HEK293 (cell line): Measurements from ENCODE around the gene RHOJ.

Experiments
- CTCF ChIA-PET: fragments of 350-600 bp; formaldehyde crosslinking; extraction: SDS; loops from one replicate; lab custom pipeline; 2021; ENCODE audit warnings: antibody characterized with exemption; lab: Yijun Ruan, JAX
- POLR2A ChIA-PET: fragments of 300-600 bp; formaldehyde crosslinking; extraction: SDS; loops from one replicate; lab custom pipeline; 2020; ENCODE audit warnings: antibody characterized with exemption, inconsistent platforms; lab: Yijun Ruan, JAX
- H3K27ac ChIP-seq: fragments of 200-500 bp; sonication (Bioruptor generic); 2 replicates; pipeline ENCODE4 v1.5.1; 2014; ENCODE audit warnings: low read depth, low read length, control low read depth, inconsistent platforms; ENCODE audit errors: extremely low read depth
- H3K36me3 ChIP-seq, 2 experiments: fragments of 200-500 bp in 1 of 2; sonication (Bioruptor generic) in 1 of 2; 1 replicate in 1 of 2; 2 replicates in 1 of 2; pipeline ENCODE4 v1.5.1; 2014 to 2017; ENCODE audit warnings: inconsistent platforms in 2 of 2, low read length in 2 of 2; ENCODE audit not compliant: control insufficient read depth in 2 of 2, insufficient read depth in 1 of 2
- H3K4me1 ChIP-seq: fragments of 200-500 bp; sonication (Bioruptor generic); 2 replicates; pipeline ENCODE4 v1.5.1; 2014; ENCODE audit warnings: mild to moderate bottlenecking, low read length, inconsistent platforms; ENCODE audit not compliant: control insufficient read depth, insufficient read depth
- H3K4me3 ChIP-seq: 2 replicates; pipeline ENCODE4 v1.5.1; 2011; ENCODE audit warnings: low read depth, mild to moderate bottlenecking, control low read depth, low read length, moderate library complexity
- H3K9me3 ChIP-seq: fragments of 200-500 bp; sonication (Bioruptor generic); 2 replicates; pipeline ENCODE4 v1.5.1; 2014; ENCODE audit warnings: low read depth, low read length, inconsistent platforms; ENCODE audit not compliant: control insufficient read depth, insufficient read depth
- HOXA7 ChIP-seq: sonication (generic); formaldehyde crosslinking; IDR thresholded peaks from 2 replicates; pipeline ENCODE4 v1.8.1; 2022; ENCODE audit warnings: missing genetic modification reagents, borderline replicate concordance
- IKZF3 ChIP-seq: fragments of 450-650 bp; IDR thresholded peaks from 2 replicates; pipeline ENCODE4 v1.5.0; 2018; ENCODE audit warnings: missing biosample characterization, mild to moderate bottlenecking, missing genetic modification characterization, moderate library complexity
- KLF1 ChIP-seq: fragments of 450-650 bp; formaldehyde crosslinking; IDR thresholded peaks from 2 replicates; pipeline ENCODE4 v1.5.1; 2016; ENCODE audit warnings: missing biosample characterization, missing genetic modification characterization
- MYNN ChIP-seq: fragments of 450-650 bp; formaldehyde crosslinking; IDR thresholded peaks from 2 replicates; pipeline ENCODE4 v1.5.1; 2016; ENCODE audit warnings: missing biosample characterization, missing genetic modification characterization, borderline replicate concordance
- SCRT1 ChIP-seq: fragments of 450-650 bp; formaldehyde crosslinking; IDR thresholded peaks from 2 replicates; pipeline ENCODE4 v1.5.1; 2016; ENCODE audit warnings: missing biosample characterization, missing genetic modification characterization, borderline replicate concordance
- SCRT2 ChIP-seq: fragments of 450-650 bp; formaldehyde crosslinking; IDR thresholded peaks from 2 replicates; pipeline ENCODE4 v1.5.1; 2016; ENCODE audit warnings: missing biosample characterization, missing genetic modification characterization
- TCF7L2 ChIP-seq: IDR thresholded peaks from 2 replicates; pipeline ENCODE4 v1.6.1; 2011; ENCODE audit warnings: low read depth, mild to moderate bottlenecking, inconsistent platforms, low read length, moderate library complexity, borderline replicate concordance
- ZFP41 ChIP-seq: fragments of 450-650 bp; formaldehyde crosslinking; IDR thresholded peaks from 2 replicates; pipeline ENCODE4 v1.5.1; 2016; ENCODE audit warnings: missing biosample characterization, missing genetic modification characterization, borderline replicate concordance
- ZNF10 ChIP-seq: fragments of 450-650 bp; formaldehyde crosslinking; IDR thresholded peaks from 2 replicates; pipeline ENCODE4 v1.5.1; 2017; ENCODE audit warnings: missing biosample characterization, missing genetic modification characterization
- ZNF114 ChIP-seq: fragments of 450-650 bp; formaldehyde crosslinking; IDR thresholded peaks from 2 replicates; pipeline ENCODE4 v1.5.0; 2017; ENCODE audit warnings: missing biosample characterization, missing genetic modification characterization
- ZNF140 ChIP-seq: fragments of 450-650 bp; formaldehyde crosslinking; IDR thresholded peaks from 2 replicates; pipeline ENCODE4 v1.5.1; 2016; ENCODE audit warnings: missing biosample characterization, missing genetic modification characterization
- ZNF155 ChIP-seq: fragments of 450-650 bp; formaldehyde crosslinking; IDR thresholded peaks from 2 replicates; pipeline ENCODE4 v1.5.1; 2016; ENCODE audit warnings: missing biosample characterization, missing genetic modification characterization
- ZNF157 ChIP-seq: fragments of 450-650 bp; formaldehyde crosslinking; IDR thresholded peaks from 2 replicates; pipeline ENCODE4 v1.5.1; 2016; ENCODE audit warnings: missing biosample characterization, missing genetic modification characterization
- ZNF280D ChIP-seq: fragments of 450-650 bp; formaldehyde crosslinking; IDR thresholded peaks from 2 replicates; pipeline ENCODE4 v1.5.1; 2016; ENCODE audit warnings: missing biosample characterization, missing genetic modification characterization
- ZNF335 ChIP-seq: fragments of 450-650 bp; formaldehyde crosslinking; conservative IDR thresholded peaks from 2 replicates; pipeline ENCODE4 v1.5.1; 2016; ENCODE audit warnings: missing biosample characterization, missing genetic modification characterization
- ZNF37A ChIP-seq: fragments of 450-650 bp; IDR thresholded peaks from 2 replicates; pipeline ENCODE4 v1.5.1; 2018; ENCODE audit warnings: missing biosample characterization, missing genetic modification characterization
- ZNF394 ChIP-seq: fragments of 450-650 bp; formaldehyde crosslinking; IDR thresholded peaks from 2 replicates; pipeline ENCODE4 v1.5.1; 2016; ENCODE audit warnings: missing biosample characterization, missing genetic modification characterization, mild to moderate bottlenecking, moderate library complexity, borderline replicate concordance
- ZNF501 ChIP-seq: fragments of 450-650 bp; formaldehyde crosslinking; IDR thresholded peaks from 2 replicates; pipeline ENCODE4 v1.5.1; 2016; ENCODE audit warnings: missing biosample characterization, missing genetic modification characterization
- ZNF558 ChIP-seq: fragments of 450-650 bp; formaldehyde crosslinking; IDR thresholded peaks from 2 replicates; pipeline ENCODE4 v1.5.1; 2016; ENCODE audit warnings: missing biosample characterization, missing genetic modification characterization
- ZNF645 ChIP-seq: fragments of 450-650 bp; formaldehyde crosslinking; IDR thresholded peaks from 2 replicates; pipeline ENCODE4; 2016; ENCODE audit warnings: missing biosample characterization, missing genetic modification characterization
- ZNF664 ChIP-seq: fragments of 450-650 bp; formaldehyde crosslinking; IDR thresholded peaks from 2 replicates; pipeline ENCODE4 v1.5.1; 2016; ENCODE audit warnings: missing biosample characterization, missing genetic modification characterization
- ZNF830 ChIP-seq: fragments of 450-650 bp; IDR thresholded peaks from 2 replicates; pipeline ENCODE4 v1.5.0; 2018; ENCODE audit warnings: missing biosample characterization, missing genetic modification characterization, low read depth, mild to moderate bottlenecking, moderate library complexity
- ZSCAN16 ChIP-seq: fragments of 450-650 bp; formaldehyde crosslinking; IDR thresholded peaks from 2 replicates; pipeline ENCODE4 v1.5.1; 2016; ENCODE audit warnings: missing biosample characterization, missing genetic modification characterization
- TF ChIP-seq, protein P1 (sequence below): fragments of 450-650 bp; formaldehyde crosslinking; optimal IDR thresholded peaks from 2 replicates; pipeline ENCODE3; 2016; ENCODE audit warnings: missing biosample characterization, mild to moderate bottlenecking, missing genetic modification characterization
- TF ChIP-seq, protein P2 (sequence below): fragments of 450-650 bp; formaldehyde crosslinking; IDR thresholded peaks from 2 replicates; pipeline ENCODE4 v1.5.1; 2016; ENCODE audit warnings: missing biosample characterization, missing genetic modification characterization, borderline replicate concordance

The RHOJ gene

DNA sequence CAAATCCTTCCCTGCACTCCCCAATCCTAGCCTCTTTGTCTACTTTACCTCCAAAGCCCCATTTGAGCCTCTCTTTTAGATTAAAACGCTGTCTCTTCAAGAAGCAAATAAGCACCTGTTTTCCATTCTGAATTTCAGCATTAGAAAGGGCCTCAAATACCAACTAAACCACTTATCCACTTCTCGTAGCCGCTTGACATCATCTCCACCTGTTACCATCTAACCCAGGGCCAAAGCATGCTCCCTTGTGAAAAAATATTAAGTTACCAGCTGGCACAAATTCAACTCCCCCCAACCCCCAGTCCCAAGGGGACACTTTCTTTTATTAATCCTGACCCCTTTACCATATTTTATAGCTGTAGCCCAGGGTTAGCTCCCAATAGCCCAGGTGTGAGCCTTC lies 71.4 kb downstream of the RHOJ start:
- peak; percentile 79 for TF ChIP-seq SCRT2
- TF ChIP-seq, protein P1, sequence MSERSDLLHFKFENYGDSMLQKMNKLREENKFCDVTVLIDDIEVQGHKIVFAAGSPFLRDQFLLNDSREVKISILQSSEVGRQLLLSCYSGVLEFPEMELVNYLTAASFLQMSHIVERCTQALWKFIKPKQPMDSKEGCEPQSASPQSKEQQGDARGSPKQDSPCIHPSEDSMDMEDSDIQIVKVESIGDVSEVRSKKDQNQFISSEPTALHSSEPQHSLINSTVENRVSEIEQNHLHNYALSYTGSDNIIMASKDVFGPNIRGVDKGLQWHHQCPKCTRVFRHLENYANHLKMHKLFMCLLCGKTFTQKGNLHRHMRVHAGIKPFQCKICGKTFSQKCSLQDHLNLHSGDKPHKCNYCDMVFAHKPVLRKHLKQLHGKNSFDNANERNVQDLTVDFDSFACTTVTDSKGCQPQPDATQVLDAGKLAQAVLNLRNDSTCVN, result no peak
- no peak overlapping the region for H3K27ac ChIP-seq
- ChIA-PET POLR2A (no interaction called here), CTCF (interaction anchor here (0.6 to 4.5 kb wide), 13 partner anchors 7 to 1382 kb away, joined by 3 to 29 read pairs (median 3); no protein-coding TSS in a partner anchor)
- H3K4me1 ChIP-seq, result no peaks in the 10 kb centered on the region
- H3K4me3 ChIP-seq, result no peak overlapping the region
- H3K36me3 ChIP-seq, result no peaks in the 10 kb centered on the region
- no peaks in the 10 kb centered on the region for H3K9me3 ChIP-seq

GRCh38 chr14:63276016-63276415 lies 71.8 kb downstream of the RHOJ start:
- Histone ChIP-seq H3K9me3 (no peaks in the 10 kb centered on the region), H3K4me1 (no peaks in the 10 kb centered on the region), H3K4me3 (no peak overlapping the region), H3K36me3 (no peaks in the 10 kb centered on the region), H3K27ac (no peak overlapping the region)
- POLR2A ChIA-PET, result no interaction called here
- TF ChIP-seq HOXA7 (CRISPR knock-in tag) (no peak), ZSCAN16 (tag by site-specific recombination) (no peak), SCRT1 (no peak), ZNF645 (tag by site-specific recombination) (no peak), ZNF394 (no peak), ZNF157 (tag by site-specific recombination) (no peak), ZFP41 (tag by site-specific recombination) (no peak), ZNF37A (tag by site-specific recombination) (no peak), ZNF830 (tag by site-specific recombination) (no peak), ZNF664 (tag by site-specific recombination) (no peak), ZNF558 (no peak)
- CTCF ChIA-PET, result interaction anchor here (0.6 to 4.5 kb wide), 15 partner anchors 8 to 1471 kb away, joined by 3 to 29 read pairs (median 3); no protein-coding TSS in a partner anchor

DNA sequence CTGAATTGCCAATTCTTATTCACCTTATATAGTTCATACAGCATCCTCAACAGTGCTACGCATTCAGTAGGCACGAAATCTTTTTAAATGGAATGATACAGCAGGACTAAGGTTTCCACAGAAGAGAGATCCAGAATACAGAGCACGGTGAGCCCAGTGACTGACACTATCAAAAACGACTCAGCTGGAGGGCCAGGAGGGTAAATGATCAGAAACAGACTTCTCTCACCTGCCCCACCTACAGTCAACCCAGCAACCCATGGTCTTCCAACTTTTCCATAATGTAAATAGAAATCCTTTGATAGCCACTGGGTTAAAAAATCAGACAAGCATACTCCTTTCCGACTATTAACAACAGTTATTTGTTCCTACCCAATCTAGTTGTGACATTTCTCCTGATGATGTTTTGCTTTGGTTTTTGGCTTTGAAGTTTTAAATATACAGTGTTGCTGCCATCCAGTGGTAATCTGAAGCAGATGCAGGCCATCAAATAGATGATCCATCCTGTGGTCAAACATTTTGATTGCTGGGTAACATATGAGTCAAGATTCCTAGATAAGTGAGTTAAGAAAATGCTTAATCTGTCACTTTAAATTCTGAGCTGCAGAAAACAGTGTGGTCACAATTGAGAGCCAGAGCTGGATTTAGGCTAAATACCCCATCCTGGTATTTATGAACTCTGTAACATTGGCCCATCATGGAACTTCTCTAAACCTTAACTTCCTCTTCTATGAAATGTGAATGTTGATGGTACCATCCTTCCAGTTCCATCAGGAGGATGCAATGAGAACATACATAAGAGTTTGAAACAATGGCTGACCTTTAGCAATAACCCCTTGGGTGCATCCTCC lies 72.5 kb downstream of the RHOJ start:
- Histone ChIP-seq H3K4me1 (no peaks in the 10 kb centered on the region), H3K9me3 (no peaks in the 10 kb centered on the region), H3K4me3 (no peak overlapping the region), H3K27ac (no peak overlapping the region), H3K36me3 (no peaks in the 10 kb centered on the region)
- POLR2A ChIA-PET, result no interaction called here
- CTCF ChIA-PET, result interaction anchor here (0.6 to 4.5 kb wide), 23 partner anchors 9 to 1472 kb away, joined by 3 to 29 read pairs (median 4); no protein-coding TSS in a partner anchor
- TF ChIP-seq MYNN (tag by site-specific recombination), result no peak
- TF ChIP-seq ZNF114 (tag by site-specific recombination), result no peak
- TF ChIP-seq, protein P2, sequence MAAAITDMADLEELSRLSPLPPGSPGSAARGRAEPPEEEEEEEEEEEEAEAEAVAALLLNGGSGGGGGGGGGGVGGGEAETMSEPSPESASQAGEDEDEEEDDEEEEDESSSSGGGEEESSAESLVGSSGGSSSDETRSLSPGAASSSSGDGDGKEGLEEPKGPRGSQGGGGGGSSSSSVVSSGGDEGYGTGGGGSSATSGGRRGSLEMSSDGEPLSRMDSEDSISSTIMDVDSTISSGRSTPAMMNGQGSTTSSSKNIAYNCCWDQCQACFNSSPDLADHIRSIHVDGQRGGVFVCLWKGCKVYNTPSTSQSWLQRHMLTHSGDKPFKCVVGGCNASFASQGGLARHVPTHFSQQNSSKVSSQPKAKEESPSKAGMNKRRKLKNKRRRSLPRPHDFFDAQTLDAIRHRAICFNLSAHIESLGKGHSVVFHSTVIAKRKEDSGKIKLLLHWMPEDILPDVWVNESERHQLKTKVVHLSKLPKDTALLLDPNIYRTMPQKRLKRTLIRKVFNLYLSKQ (tag by site-specific recombination), result no peak
- no peak for TF ChIP-seq ZNF140
- TF ChIP-seq TCF7L2, result peak; percentile 67; the same call in 1 of the 2 replicates
- no peak for TF ChIP-seq IKZF3 (tag by site-specific recombination)
- TF ChIP-seq ZNF501, result no peak
- TF ChIP-seq ZNF155 (tag by site-specific recombination), result no peak
- no peak for TF ChIP-seq ZNF280D
- TF ChIP-seq KLF1 (tag by site-specific recombination), result no peak
- TF ChIP-seq ZNF10, result peak; percentile 98
- TF ChIP-seq ZNF335 (tag by site-specific recombination), result no peak
